GM12892 (cell line): ENCODE results near the gene FAM20C.

Source experiments
- POLR2A ChIP-seq: IDR thresholded peaks from 2 replicates; pipeline ENCODE4 v1.6.1; 2011; ENCODE audit warnings: low read depth, low read length, control low read depth
- TAF1 ChIP-seq: IDR thresholded peaks from 2 replicates; pipeline ENCODE4 v1.6.1; 2011; ENCODE audit warnings: low read depth, mild to moderate bottlenecking, control low read depth, low read length, borderline replicate concordance

DNA sequence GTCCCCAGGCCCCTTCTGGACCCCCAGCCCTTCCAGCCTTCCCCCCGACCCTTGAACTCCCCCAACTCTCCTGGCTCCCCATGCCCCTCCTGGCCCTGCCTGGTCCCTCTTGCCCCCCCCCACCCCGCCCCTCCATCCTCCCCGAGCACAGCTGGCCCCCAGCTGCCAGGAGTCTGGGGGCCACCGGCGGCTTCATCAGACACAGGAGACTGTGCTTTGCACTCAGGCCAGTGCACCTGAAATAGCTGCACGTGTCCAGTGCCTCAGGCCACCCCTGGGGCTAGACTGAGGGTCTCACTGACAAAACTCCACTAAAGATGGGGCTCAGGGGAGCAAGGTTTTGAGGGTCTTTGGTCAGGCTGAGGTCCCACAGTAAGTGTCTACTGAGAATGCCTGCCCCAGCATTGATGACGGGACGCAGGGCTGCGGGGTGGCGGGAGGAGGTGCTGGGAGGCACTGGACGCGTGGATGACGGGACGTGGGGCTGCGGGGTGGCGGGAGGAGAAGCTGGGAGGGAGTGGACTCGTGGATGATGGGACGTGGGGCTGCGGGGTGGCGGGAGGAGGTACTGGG is 104.1 kb downstream of the FAM20C start:
- TF ChIP-seq TAF1 (no peak), POLR2A (no peak)
